MG63 (cell line): ENCODE measurements around the gene VGLL4. TPM values are rescaled to one million over a fixed set of nuclear protein-coding genes. Genes with fewer than 3 reads are reported as not detected.
"Not testable (repeated sequence)": the region's sequence is repeated elsewhere in the genome, so short reads cannot be mapped to it uniquely, and the experiment has no call there.

Experiments used
- DNase-seq: peaks from one replicate; pipeline ENCODE4 v3.0.0-alpha.2; 2020
- H3K27me3 ChIP-seq: fragments of 250-450 bp; sonication (Bioruptor Pico); 2 replicates; pipeline ENCODE4 v1.5.1; 2020; ENCODE audit warnings: mild to moderate bottlenecking, moderate library complexity
- H3K36me3 ChIP-seq: fragments of 250-450 bp; sonication (Bioruptor Pico); 2 replicates; pipeline ENCODE4 v1.5.1; 2020; ENCODE audit warnings: mild to moderate bottlenecking, moderate library complexity
- H3K4me3 ChIP-seq: fragments of 250-450 bp; sonication (Bioruptor Pico); 2 replicates; pipeline ENCODE4 v1.5.1; 2020; ENCODE audit warnings: mild to moderate bottlenecking, moderate library complexity
- H3K9me3 ChIP-seq: fragments of 250-450 bp; sonication (Bioruptor Pico); 2 replicates; pipeline ENCODE4 v1.5.1; 2020; ENCODE audit warnings: mild to moderate bottlenecking, moderate library complexity
- total RNA-seq: library from RNA; depleted of rRNA; stranded (reverse); fragments of >200 nt; shearing (Covaris generic); gene quantifications from 2 replicates; pipeline ENCODE4 v1.2.3, GENCODE V29; 2014; ENCODE audit warnings: low replicate concordance

The VGLL4 gene
- total RNA-seq, 1 experiment from 2014 or later = 21.1 TPM

DNA sequence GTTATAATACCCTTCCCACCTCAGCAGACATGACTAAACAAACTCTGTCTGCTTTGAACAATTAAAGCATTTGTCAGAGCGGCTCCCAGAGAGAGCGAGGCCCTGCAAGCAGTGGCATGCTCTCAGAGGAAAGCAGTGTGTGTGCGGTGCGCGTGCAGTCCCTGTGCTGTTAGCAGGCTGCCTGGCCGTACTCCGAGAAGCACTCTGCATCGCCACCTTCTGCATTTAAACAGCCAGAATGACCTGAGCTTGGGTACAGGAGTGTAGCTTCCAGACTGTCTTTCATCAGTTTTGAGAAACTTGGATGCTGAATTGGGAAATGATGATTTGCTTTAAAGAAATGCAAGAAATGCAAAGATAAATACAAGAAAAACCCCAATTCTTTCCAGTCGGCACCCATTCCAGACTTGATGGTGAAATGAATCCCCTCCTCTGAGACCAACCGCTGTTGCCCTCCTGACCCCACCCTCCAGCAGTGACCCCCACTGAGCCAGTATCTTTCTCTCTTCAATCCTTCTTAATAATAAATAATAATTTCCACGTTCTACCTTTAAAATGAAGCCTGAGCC, 113.5 kb downstream of the VGLL4 start:
- no peaks in the 10 kb centered on the region for H3K27me3 ChIP-seq
- no peaks in the 10 kb centered on the region for H3K9me3 ChIP-seq
- DNase-seq = peak; percentile 49
- no peak overlapping the region for H3K4me3 ChIP-seq
- H3K36me3 ChIP-seq = no peaks in the 10 kb centered on the region

DNA sequence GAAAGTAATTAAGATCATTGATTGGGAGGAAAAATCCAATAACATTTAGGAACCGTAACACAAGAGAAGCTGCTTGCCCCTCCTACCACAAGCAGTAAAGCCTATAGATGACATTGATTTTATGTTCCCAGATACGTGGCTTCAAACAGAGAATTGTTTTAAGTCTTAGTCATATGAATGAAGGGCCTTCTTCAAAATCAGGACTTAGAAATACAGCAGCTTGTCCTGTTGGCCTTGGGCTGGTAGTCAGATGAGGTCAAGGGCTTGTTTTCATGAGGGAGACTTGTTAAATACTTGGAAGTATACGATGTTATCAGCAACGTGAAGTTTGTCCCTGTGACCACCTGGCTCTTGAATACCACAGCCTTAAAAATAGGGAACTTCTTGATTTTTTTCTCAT, 114.4 kb downstream of the VGLL4 start:
- no peaks in the 10 kb centered on the region for H3K36me3 ChIP-seq
- no peak overlapping the region for H3K4me3 ChIP-seq
- H3K27me3 ChIP-seq = no peaks in the 10 kb centered on the region
- no peak for DNase-seq
- no peaks in the 10 kb centered on the region for H3K9me3 ChIP-seq

DNA sequence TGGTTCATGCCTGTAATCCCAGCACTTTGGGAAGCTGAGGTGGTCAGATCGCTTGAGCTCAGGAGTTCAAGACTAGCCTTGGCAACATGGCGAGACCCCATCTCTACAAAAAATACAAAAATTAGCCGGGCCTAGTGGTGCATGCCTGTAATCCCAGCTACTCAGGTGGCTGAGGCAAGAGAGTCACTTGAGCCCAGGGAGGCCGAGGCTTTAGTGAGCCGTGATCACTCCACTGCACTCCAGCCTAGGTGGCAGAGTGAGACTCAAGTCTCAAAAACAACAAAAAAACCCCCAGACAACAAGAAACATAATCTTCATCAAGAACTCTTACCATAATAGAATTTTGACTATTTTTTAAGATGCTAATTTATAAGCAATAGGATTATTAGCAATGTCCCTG, 117.6 kb downstream of the VGLL4 start:
- H3K4me3 ChIP-seq, H3K36me3 ChIP-seq, DNase-seq: not testable (repeated sequence)

DNA sequence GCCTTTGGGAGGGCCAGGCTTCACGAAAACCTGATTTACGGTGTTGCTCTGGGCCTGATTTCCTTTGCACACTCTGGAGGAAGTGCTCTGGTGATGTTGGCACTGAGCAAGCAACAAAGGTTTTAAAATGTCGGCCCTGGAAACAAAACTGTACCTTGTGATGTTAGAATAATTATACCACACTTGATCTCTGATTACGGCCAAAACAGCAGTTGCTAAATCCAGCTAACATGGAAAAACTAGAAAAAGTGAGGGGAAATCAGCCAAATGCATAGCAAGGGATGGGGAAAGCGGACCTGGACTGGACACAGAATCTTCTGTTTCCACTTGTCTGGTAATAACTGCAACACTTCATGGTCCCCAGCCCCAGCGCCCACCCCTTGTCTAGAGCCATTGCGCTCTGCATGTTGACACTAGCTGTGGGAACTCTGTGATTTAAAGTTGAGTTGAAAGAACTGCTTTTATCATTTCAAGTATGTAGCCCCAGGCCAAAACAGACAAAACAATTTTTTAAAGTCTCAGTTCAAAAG, 120.1 kb downstream of the VGLL4 start:
- no peaks in the 10 kb centered on the region for H3K9me3 ChIP-seq
- H3K4me3 ChIP-seq = no peak overlapping the region
- H3K36me3 ChIP-seq = no peaks in the 10 kb centered on the region
- no peak for DNase-seq
- H3K27me3 ChIP-seq = no peaks in the 10 kb centered on the region

More for the DNA sequence above, 117.6 kb downstream of the VGLL4 start:
- not testable (repeated sequence) for H3K27me3 ChIP-seq, H3K9me3 ChIP-seq

DNA sequence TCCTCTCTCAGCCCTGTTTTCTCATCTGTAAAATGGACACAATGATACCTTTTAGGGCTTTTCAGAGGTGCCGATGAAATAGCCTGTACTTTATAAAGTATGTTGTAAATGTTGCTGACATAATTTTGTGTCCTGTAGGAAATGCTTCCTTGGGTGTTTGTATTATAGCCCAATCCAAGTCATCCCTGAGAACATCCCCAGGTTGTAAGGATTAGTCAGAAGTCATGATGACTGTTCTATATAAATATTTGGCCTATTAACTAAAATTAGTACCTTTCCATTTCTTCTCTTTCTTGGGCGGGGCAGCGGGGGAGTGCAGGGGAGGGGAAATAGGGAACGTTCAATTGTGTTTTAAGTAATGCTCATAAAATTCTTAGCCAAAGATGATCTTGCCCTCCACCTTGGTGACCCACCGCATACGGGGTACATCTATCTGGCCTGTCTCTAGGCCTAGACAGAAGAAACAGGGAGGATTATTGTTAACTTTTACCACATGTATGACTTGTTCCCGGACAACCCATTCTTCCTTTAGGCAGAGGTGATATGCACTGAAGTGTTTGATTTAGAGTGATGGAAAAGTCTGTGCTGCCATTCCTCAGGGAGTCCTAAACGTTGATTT, 120.7 kb downstream of the VGLL4 start:
- no peak for DNase-seq
- H3K4me3 ChIP-seq = no peak overlapping the region
- no peaks in the 10 kb centered on the region for H3K36me3 ChIP-seq
- H3K9me3 ChIP-seq = no peaks in the 10 kb centered on the region
- no peaks in the 10 kb centered on the region for H3K27me3 ChIP-seq

DNA sequence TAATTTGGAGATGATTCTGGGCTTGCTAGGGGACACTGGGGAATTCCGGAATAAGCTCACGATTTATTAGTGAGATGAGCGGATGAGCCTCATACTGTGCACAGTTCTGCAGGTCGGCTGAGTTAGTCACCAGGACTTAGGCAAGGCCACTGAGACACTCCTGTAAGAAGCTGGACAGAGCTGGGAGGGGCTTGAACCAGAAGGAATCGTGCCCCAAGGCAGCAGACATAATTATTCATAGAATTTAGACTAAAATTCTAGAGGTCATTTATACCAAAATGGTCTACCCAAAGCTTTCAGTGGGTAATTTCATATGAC, 121.4 kb downstream of the VGLL4 start:
- H3K27me3 ChIP-seq = no peaks in the 10 kb centered on the region
- no peaks in the 10 kb centered on the region for H3K9me3 ChIP-seq
- DNase-seq = no peak
- no peaks in the 10 kb centered on the region for H3K36me3 ChIP-seq
- no peak overlapping the region for H3K4me3 ChIP-seq

DNA sequence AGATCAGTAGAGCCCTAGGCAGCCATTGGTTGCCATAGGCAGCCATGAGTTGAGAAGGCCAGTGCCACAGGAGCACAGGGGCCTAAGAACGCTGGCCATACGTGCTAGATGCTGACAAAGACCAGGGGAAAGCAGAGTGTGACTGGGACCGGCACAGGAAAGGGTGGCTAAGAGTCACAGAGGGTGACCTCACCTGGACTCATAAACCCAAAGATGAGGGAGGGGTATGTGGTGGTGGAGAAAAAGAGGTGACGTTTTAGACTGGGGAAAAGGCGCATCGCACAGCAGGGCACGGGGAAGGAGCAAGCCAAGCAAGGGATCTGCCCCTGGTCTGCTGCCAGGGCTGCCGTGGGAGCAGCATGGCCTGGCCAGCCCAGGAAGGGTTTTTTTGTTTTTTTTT, 122.5 kb downstream of the VGLL4 start:
- no peak for DNase-seq
- Histone ChIP-seq H3K4me3 (no peak overlapping the region), H3K36me3 (no peaks in the 10 kb centered on the region), H3K9me3 (no peaks in the 10 kb centered on the region), H3K27me3 (no peaks in the 10 kb centered on the region)

DNA sequence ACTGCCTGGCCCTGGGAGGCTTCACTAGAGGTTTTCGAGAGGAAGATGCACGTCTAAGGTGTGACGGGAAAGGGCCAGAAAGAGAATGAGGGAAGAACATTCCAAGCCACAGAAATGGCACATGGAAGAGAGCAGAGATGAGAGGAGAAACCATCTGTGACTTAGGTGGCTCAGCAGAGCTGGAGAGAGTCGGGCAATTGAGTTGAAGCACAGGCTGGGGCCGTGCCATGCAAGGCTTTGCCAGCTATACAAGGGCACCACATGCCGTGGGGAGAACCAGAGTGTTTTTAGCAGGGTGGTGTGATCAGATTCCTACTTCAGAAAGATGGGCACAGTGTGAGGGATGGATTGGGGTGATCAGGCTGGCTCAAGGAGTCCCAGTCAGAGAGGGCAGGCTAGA, 126.1 kb downstream of the VGLL4 start:
- Histone ChIP-seq H3K9me3 (no peaks in the 10 kb centered on the region), H3K4me3 (no peak overlapping the region), H3K36me3 (no peaks in the 10 kb centered on the region), H3K27me3 (no peaks in the 10 kb centered on the region)
- no peak for DNase-seq

DNA sequence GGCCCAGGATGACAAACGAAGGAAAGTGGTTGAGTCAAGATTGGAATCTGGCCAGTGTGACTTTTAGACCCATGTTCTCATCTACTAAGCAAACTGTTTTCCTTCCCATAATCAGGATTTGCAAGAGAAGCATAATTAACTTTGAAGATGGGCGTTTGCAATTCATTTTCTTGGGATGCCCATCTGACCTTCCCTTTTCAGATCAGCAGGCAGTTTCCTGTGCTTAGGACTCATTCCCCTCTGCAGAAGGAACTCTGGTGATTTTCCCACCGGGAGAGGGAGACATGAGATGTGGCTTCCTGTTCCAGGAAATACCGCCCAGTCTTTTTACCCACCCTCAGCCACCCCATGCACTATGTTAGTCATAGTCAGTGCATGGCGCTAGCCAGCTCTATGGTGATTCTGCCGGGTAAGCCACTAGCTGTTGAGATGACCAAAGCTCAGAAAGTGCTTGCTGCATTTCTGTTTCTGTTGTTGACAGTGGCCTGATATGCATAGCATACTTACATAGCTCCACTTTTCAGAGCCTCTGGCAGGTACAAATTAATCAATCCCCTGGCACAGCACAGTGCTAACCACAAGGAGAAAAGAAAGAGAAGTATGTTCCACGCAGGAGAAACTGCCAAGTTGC, 129.4 kb downstream of the VGLL4 start:
- Histone ChIP-seq H3K36me3 (no peaks in the 10 kb centered on the region), H3K27me3 (no peaks in the 10 kb centered on the region), H3K9me3 (no peaks in the 10 kb centered on the region), H3K4me3 (no peak overlapping the region)
- peak; percentile 79 for DNase-seq

DNA sequence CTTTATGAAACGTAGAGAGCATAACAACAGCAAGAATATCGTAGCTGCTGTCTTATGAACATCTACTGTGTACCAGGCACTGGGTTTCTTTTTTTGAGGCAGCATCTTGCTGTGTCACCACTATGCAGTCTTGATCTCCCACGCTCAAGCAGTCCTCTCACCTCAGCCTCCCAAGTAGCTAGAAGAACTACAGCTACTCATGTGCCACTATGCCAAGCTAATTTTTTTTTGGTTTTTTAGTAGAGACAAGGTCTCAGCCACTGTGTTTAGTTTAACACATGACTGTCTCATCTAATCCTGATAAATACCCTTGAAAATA, 129.9 kb downstream of the VGLL4 start:
- Histone ChIP-seq H3K36me3 (no peaks in the 10 kb centered on the region), H3K27me3 (no peaks in the 10 kb centered on the region), H3K4me3 (no peak overlapping the region), H3K9me3 (no peaks in the 10 kb centered on the region)
- DNase-seq = no peak

DNA sequence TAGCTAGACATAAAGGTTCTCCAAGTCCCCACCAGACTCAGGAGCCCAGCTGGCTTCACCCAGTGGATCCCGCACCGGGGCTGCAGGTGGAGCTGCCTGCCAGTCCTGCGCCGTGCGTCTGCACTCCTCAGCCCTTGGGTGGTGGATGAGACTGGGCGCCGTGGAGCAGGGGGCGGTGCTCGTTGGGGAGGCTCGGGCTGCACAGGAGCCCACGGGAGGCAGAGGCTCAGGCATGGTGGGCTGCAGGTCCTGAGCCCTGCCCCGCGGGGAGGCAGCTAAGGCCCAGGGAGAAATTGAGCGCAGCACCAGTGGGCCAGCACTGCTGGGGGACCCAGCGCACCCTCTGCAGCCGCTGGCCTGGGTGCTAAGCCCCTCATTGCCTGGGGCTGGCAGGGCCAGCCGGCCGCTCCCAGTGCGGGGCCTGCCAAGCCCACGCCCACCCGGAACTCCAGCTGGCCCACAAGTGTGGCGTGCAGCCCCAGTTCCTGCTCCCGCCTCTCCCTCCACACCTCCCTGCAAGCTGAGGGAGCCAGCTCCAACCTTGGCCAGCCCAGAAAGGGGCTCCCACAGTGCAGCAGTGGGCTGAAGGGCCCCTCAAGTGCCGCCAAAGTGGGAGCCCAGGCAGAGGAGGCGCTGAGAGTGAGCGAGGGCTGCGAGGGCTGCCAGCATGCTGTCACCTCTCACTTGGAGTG, 130.4 kb downstream of the VGLL4 start:
- H3K27me3 ChIP-seq, DNase-seq, H3K36me3 ChIP-seq, H3K9me3 ChIP-seq, H3K4me3 ChIP-seq: not testable (repeated sequence)

DNA sequence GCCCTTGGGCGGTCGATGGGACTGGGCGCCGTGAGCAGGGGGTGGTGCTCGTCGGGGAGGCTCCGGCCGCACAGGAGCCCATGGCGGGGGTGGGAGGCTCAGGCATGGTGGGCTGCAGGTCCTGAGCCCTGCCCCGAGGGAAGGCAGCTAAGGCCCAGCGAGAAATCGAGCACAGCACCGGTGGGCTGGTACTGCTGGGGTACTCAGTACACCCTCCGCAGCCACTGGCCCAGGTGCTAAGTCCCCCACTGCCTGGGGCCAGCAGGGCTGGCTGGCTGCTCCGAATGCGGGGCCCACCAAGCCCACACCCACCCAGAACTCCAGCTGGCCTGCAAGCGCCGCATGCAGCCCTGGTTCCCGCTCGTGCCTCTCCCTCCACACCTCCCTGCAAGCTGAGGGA, 132.1 kb downstream of the VGLL4 start:
- H3K4me3 ChIP-seq, DNase-seq, H3K9me3 ChIP-seq, H3K36me3 ChIP-seq, H3K27me3 ChIP-seq: not testable (repeated sequence)

DNA sequence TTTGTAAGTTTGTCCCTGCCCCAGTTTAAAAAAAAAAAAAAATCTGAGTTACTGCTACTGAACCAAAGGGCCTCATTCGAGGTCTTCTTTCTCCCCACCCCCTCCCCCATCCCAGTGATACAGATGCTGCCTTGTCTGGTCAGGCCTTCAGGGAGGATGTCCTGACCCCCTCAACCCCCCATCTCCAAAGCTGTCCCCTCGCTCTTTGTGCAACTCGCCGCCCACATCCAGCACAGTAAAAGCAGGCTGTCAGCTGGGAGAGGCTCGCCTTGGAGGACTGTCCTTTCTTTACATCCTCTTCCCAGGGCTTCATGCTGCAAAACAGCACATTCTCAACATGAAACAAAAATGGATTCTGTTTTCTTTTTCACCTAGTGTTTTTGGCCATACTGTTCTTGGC, 133.4 kb downstream of the VGLL4 start:
- Histone ChIP-seq H3K4me3 (no peak overlapping the region), H3K9me3 (no peaks in the 10 kb centered on the region), H3K36me3 (no peaks in the 10 kb centered on the region), H3K27me3 (no peaks in the 10 kb centered on the region)
- DNase-seq = no peak

DNA sequence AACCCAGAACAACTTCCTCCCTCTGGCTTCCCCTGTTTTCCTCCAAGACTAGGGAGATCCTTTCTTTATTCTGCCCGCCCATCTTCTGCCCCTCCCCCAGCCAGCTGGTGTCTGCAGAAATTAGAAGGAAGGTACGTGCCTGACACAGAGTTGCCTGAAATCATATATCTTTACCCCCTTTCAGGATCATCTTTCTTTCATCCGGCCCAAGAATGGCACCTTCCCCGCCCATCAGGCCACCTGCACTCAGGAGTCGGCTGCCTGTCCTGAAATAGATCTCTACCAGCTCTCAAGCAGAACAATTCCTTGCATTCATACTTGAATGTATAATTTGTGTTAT, 133.7 kb downstream of the VGLL4 start:
- no peaks in the 10 kb centered on the region for H3K9me3 ChIP-seq
- H3K27me3 ChIP-seq = no peaks in the 10 kb centered on the region
- no peak for DNase-seq
- H3K4me3 ChIP-seq = no peak overlapping the region
- no peaks in the 10 kb centered on the region for H3K36me3 ChIP-seq

DNA sequence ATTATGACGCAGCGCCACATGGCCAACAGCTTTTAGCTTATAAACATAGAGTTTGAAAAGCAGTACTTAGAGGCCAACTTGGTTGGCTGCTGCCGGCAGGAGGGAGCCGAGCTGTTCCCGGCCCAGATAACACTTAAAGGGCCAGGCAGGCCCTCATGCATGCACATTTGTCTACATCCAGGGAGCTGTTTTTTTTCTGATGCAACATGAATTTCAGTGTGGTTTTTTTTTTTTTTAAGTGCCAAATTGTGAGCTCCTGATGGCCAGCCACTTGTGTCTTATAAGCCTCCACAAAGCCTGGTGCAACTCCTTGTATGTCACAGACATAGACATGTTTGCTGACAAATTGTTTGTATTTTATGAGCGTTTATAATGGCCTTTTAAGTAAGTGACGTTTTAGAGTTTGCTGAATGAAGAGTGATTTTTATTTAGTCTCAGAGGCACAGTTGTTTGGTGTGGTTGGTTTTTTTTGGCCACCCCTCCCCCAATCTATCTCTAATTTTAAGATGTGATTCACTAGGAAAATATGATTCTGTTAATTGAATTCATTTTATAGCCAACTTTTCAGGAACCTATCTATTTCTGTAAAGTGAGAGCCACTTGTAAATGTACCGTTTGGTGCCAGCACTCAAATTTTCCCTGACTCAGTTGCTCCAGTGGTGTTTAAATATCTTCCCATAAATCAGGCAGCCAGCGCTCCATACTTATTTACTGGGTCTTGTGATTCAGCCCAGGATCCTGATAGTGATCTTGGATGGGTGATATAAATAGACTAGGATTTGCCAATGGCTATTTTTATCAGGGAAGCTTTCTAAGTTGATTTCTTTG, 134.3 kb downstream of the VGLL4 start:
- no peaks in the 10 kb centered on the region for H3K27me3 ChIP-seq
- H3K36me3 ChIP-seq = no peaks in the 10 kb centered on the region
- H3K4me3 ChIP-seq = no peak overlapping the region
- H3K9me3 ChIP-seq = no peaks in the 10 kb centered on the region
- peak; percentile 87 for DNase-seq

DNA sequence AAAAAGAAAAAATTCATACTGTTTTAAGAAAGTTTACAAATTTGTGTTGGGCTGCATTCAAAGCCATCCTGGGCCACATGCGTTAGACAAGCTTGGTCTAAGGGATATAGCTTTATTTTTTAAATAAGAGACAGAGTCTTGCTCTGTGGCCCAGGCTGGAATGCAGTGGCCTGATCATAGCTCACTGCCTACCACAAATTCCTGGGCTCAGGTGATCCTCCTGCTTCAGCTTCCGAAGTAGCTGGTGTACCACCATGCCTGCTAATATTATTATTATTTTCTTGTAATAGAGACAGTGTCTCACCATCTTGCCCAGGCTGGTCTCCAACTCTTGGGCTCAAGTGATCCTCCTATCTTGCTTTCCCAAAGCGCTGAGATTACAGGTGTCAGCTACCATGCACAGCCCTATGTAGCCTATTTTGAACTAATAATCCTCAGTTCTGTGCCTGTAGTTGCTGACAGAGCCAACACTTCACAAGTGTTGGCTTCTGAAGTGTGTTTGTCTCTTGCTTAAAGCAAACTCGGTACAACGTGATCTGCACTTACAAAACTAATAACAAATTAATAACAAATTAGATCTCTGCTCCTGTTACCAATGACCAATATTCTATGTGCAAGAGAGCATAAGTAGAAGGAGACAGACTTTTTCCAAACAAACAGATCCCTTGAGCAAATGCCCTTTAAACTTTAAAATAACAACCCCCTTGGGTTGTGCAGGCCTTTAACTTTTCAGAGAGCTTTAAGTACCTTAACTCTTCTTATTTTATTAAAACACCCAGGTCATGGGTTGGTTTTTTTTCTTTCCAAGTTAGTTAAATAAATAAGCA, 135.2 kb downstream of the VGLL4 start:
- Histone ChIP-seq H3K9me3 (no peaks in the 10 kb centered on the region), H3K4me3 (no peak overlapping the region), H3K27me3 (no peaks in the 10 kb centered on the region), H3K36me3 (no peaks in the 10 kb centered on the region)
- DNase-seq = no peak
